SK-N-MC (cell line): Measurements from ENCODE around the gene KAZN.

Experiments used
- DNase-seq: peaks from one replicate; pipeline ENCODE4 v3.0.0-alpha.2; 2011; ENCODE audit warnings: low read depth, low spot score
- H3K27ac ChIP-seq: fragments of 200-600 bp; sonication (generic); 2 replicates; pipeline ENCODE4 v1.5.1; 2016; ENCODE audit warnings: mixed run types
- H3K36me3 ChIP-seq: fragments of 200-600 bp; sonication (generic); 2 replicates; pipeline ENCODE4 v1.6.1; 2017; ENCODE audit warnings: antibody characterized with exemption, low read length, mixed read lengths; ENCODE audit not compliant: insufficient read depth
- H3K4me3 ChIP-seq: fragments of 200-600 bp; sonication (generic); 2 replicates; pipeline ENCODE4 v1.5.1; 2016
- H3K9ac ChIP-seq: fragments of 200-600 bp; sonication (generic); 2 replicates; pipeline ENCODE4 v1.8.0; 2017; ENCODE audit warnings: mixed run types, mixed read lengths; ENCODE audit not compliant: insufficient read length
- H3K9me3 ChIP-seq: fragments of 200-600 bp; sonication (generic); 2 replicates; pipeline ENCODE4 v1.6.1; 2017; ENCODE audit warnings: low read depth, mild to moderate bottlenecking, antibody characterized with exemption, low read length, moderate library complexity, mixed read lengths
- EZH2 ChIP-seq: fragments of 200-600 bp; sonication (generic); IDR thresholded peaks from one replicate; pipeline ENCODE4 v1.6.1; 2017; ENCODE audit warnings: antibody characterized with exemption
- FOXP2 ChIP-seq: optimal IDR thresholded peaks from 2 replicates; pipeline ENCODE3; 2011; ENCODE audit warnings: mild to moderate bottlenecking, moderate library complexity; ENCODE audit not compliant: insufficient read depth; ENCODE audit errors: extremely low read length, control extremely low read depth
- POLR2AphosphoS5 ChIP-seq: IDR thresholded peaks from 2 replicates; pipeline ENCODE4 v1.6.1; 2012; ENCODE audit warnings: mild to moderate bottlenecking, low read depth, low read length, borderline replicate concordance

Gene KAZN

DNA sequence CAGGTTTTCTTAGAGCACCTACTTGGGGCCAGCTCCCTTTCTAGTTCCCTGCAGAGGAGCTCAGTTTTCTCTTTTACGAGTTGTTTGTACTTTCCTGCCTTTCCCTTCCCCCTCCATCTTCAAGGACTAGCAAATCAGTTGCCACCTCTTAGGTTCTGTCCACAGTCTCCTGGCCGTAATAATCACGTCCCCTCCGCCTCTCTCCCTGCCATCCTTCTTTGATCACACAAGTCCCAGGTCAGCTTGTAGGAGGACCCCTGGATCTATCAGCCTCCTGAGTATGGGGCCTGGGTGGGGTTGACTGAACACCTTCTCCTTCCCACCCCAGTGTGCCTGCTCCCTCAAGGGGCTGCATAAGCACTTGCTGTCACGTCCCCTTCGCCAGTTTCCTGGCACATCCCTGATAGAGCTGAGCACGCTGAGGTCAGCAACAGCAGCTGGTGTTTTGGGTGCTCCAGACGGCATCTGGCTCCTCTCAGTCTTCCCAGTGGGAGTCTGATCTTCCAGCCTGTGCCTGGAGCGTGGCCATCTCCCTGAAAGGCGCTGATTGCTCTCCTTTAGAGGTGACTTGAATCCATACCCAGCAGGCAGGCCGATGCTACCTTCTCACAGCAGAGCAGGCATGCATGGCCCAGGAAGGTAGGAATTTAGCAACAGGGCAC is 338.9 kb downstream of the KAZN start:
- Histone ChIP-seq H3K36me3 (no peaks in the 10 kb centered on the region), H3K9ac (no peak overlapping the region), H3K27ac (no peak overlapping the region), H3K4me3 (no peak overlapping the region), H3K9me3 (no peaks in the 10 kb centered on the region)
- TF ChIP-seq POLR2AphosphoS5 (no peak), FOXP2 (no peak), EZH2 (no peak)
- DNase-seq: no peak

DNA sequence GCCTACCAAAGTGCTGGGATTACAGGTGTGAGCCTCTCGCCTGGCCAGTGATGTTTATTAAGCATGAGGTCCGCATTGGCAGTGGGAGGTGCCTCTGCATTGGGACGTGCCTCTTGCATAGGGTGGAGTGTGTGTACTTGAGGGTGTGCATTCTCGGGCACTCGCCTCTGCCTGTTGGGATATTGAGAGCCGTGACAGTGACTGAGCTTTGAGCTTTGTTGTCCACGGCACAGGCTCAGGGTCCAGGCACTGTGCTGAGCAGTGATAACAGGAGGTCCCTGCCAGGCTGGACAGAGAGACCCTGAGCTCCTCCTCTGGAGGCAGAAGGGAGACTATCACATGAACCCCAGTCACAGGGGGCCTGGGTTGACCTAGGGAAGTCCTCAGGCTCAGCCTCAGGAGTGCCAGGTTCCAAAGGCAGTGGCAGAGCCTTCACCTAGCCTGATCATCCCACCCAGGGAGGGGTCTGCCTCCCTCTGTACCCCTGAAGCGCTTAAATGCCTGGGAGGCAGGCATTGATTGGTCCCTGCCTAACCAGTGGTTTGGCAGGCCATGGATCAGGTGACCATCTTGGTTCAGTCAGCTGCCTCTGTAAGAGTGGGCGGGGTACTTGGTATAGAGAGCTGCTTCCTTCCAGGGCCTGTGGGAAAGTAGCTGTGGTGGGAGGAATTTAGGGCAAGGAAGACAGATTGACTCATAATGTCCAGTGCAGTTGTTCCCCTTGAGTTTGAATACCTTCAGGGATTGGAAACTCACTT is 341.2 kb downstream of the KAZN start:
- no peak overlapping the region for H3K27ac ChIP-seq

DNA sequence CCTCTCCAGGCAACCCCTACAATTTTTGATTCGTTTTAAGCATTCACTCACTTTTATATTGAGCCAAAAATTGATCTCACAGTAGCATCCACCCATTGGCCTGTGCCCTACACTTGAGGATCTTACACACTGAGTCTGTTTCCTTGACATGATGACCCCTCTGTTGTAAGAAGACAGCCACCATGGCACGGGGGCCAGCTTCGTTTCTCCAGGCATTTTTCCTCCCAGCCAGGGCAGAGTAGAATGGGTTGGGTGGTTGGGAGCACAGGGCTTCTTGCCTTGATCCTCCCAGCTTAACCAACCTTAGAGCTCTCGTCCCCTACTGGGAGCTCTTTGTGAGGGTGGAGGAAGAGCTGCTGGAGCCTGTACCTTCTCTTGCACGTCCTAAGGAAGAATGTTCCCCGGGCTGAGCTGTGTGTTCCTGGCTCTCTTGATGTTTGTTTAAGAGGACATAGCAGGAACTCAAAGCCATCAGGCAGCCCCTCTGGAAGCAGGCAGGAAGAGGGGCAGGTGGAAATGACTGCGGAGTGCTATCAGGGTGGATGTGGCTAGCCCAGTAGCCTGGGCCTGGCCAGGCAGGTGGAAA is 341.9 kb downstream of the KAZN start:
- H3K9ac ChIP-seq: no peak overlapping the region
- DNase-seq: no peak
- H3K4me3 ChIP-seq: no peak overlapping the region
- no peaks in the 10 kb centered on the region for H3K9me3 ChIP-seq
- TF ChIP-seq FOXP2: no peak
- no peak for TF ChIP-seq EZH2
- TF ChIP-seq POLR2AphosphoS5: no peak
- H3K36me3 ChIP-seq: no peaks in the 10 kb centered on the region
- H3K27ac ChIP-seq: no peak overlapping the region

More for the DNA sequence above, 341.2 kb downstream of the KAZN start:
- TF ChIP-seq EZH2 (no peak), FOXP2 (no peak), POLR2AphosphoS5 (no peak)
- Histone ChIP-seq H3K9ac (no peak overlapping the region), H3K9me3 (no peaks in the 10 kb centered on the region), H3K4me3 (no peak overlapping the region), H3K36me3 (no peaks in the 10 kb centered on the region)
- no peak for DNase-seq

DNA sequence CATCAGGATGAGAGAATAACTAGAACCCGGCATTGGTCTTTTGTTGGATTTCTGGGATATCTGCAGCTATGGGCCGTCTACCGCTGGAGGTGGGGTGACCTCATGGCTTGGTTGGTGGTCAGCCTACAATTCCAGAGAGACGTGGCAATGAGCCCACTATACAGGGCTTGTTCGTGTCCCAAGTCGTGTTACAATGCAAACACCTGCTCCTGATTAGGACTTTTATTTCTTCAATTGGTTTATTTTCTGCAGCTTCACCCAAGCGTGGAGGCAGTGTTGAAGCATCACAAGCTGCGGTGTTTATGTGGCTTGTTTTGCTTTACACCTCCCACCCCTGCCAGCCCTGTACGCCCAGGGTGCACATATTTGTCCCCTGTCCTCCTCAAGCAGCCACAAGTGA is 343.4 kb downstream of the KAZN start:
- Histone ChIP-seq H3K4me3 (no peak overlapping the region), H3K36me3 (no peaks in the 10 kb centered on the region), H3K9ac (no peak overlapping the region), H3K9me3 (no peaks in the 10 kb centered on the region), H3K27ac (no peak overlapping the region)
- TF ChIP-seq POLR2AphosphoS5: no peak
- TF ChIP-seq FOXP2: no peak
- no peak for TF ChIP-seq EZH2
- DNase-seq: no peak

DNA sequence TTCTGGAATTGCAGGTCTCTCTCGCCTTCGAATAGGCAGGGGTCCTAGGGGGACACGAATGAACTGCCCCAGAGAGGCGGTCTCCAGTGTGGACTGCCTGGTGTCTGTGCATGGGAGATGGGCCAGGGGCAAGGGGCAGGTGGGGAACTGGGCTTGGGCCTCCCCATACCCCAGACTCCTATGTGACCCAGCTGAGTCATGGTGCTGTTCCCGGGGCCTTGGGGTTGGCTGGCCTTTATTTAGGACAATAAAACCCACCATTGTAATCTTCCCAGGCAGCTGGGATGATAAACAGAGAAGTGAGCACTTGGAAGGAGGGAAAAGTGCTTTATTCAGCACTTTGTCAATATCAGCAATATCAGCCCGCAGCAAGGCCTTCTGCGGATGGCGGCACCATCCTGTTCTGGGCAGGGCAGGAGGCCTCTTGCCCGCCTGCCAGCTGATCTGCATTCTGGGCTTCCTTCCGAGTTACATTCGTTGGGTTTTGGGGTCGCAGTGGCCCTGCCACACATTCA is 346.0 kb downstream of the KAZN start:
- Histone ChIP-seq H3K9me3 (no peaks in the 10 kb centered on the region), H3K9ac (no peak overlapping the region), H3K36me3 (no peaks in the 10 kb centered on the region), H3K27ac (no peak overlapping the region), H3K4me3 (no peak overlapping the region)
- TF ChIP-seq FOXP2 (no peak), EZH2 (no peak), POLR2AphosphoS5 (no peak)
- DNase-seq: no peak

DNA sequence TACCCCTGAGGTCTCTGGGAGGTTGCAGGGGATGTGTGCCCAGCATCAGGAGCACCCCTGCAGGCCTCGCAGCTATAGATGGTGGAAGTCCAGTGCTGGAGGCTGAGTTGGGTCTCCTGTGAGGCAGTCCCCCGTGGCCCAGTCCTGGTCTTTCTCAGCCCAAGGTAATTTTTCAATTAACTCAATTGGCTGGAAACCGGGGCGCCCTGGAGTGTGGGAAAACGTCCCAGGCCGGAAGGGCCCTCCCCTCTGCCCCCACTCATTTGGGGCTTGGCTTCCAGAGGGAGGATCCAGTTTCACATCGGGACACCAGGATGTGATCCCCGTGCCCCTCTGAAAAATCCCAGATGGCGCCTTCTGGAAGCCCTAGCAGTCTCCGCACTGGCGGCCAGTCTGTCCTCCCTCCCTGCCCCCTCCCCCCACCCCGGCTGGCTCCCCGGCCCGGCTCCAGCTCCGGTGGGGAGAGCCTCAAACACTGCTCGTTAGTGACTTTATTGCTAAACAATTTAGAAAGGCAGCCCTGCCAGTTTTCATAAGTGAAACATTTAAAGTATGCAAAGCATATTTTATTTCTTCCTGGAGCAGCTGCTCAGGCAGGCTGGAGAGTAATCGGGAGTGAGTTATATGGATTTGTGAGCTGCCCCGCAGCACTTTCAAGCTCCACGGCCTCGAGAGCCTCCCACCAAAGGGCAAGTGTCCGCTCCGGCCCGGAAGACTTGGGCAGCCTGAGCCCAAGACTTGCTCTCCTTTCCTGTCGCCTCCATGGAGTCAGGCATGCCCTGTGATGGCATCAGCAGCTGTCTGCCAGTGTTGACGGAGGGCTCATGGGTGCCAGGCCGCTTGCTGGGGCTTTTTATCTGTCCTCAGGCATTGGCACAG is 346.9 kb downstream of the KAZN start:
- H3K9ac ChIP-seq: no peak overlapping the region
- no peaks in the 10 kb centered on the region for H3K36me3 ChIP-seq
- no peak for TF ChIP-seq POLR2AphosphoS5
- TF ChIP-seq EZH2: no peak
- TF ChIP-seq FOXP2: no peak
- no peak overlapping the region for H3K4me3 ChIP-seq
- no peak for DNase-seq
- peak overlapping the region; percentile 50; the same call in 1 of the 2 replicates for H3K27ac ChIP-seq
- H3K9me3 ChIP-seq: no peaks in the 10 kb centered on the region

DNA sequence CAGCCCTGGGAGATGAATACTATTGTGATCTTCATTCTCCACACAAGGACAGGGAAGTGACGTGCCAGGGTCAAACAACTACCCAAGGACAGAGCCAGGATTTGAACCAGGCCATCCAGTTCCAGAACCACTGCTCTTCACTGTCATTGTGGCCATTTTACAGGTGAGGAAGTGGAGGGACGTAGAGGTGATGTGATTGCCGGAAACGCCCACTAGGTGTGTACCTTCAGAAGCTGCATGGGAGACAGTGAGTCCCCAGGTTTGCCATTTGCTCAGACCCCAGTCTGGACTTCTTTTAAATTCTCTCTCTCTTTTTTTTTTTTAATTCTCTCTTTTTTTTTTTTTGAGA is 347.5 kb downstream of the KAZN start:
- DNase-seq: no peak
- 0 out of 2 replicates have a peak overlapping the region, but pooled peaks have one; percentile 50 for H3K27ac ChIP-seq

More for the DNA sequence above, 347.5 kb downstream of the KAZN start:
- no peak overlapping the region for H3K9ac ChIP-seq
- TF ChIP-seq EZH2 (no peak), FOXP2 (no peak), POLR2AphosphoS5 (no peak)
- no peaks in the 10 kb centered on the region for H3K9me3 ChIP-seq
- H3K4me3 ChIP-seq: no peak overlapping the region
- no peaks in the 10 kb centered on the region for H3K36me3 ChIP-seq
